Smooth muscle cell of the brain vasculature (primary cell): ENCODE results near the gene DENND1B.
"Not testable (repeated sequence)": the region's sequence is repeated elsewhere in the genome, so short reads cannot be mapped to it uniquely, and the experiment has no call there.

ENCODE experiments used
- DNase-seq: peaks from one replicate; pipeline ENCODE4 v3.0.0-alpha.2; 2012; ENCODE audit warnings: low read depth, low spot score

DENND1B gene

GRCh38 chr1:197559655-197560054, 215.6 kb downstream of the DENND1B start:
- no peak for DNase-seq

DNA sequence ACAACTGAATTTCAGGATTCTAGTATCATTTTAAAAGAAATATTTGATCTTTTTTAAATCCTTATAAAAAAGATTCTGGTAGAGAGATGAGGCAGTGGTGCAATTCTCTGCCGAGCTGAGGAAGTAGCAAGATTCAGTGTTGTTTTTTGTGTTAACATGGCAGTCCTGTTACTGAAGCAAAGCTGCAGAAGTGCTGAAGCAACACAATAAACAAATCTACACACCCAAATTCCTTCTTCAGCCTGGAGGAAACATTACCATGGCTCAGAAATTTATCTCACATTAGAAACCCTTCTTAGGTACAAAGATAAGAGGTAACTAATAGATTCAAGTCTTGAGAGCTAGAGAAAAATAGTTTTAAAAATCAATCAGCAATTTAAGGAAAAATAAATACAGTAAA, 216.0 kb downstream of the DENND1B start:
- DNase-seq, result no peak

DNA sequence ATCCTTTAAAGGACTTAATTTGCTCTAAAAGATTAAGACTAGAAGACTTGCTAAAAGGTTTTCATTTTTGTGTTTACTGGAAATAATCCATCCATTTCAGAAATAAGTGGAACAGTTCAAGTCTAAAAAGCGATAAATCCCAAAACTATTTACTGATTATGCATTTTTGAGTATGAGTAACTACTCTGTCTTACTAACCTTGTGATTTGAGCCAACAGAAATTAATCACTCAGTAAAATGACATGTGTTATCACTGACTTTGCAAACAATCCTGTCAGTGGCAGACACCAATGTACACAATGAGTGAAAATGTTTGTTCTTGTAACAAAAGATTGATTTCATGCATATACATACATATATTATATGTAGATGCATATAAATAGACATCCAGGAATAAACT, 218.0 kb downstream of the DENND1B start:
- no peak for DNase-seq

- no peak for DNase-seq
Observed at GRCh38 chr1:197553281-197553680, 222.0 kb downstream of the DENND1B start.

- no peak for DNase-seq
Observed at GRCh38 chr1:197546989-197547388, 228.3 kb downstream of the DENND1B start.

GRCh38 chr1:197544553-197544952, 230.7 kb downstream of the DENND1B start:
- DNase-seq, result no peak

- no peak for DNase-seq
Observed at GRCh38 chr1:197544130-197544529, 231.2 kb downstream of the DENND1B start.

DNA sequence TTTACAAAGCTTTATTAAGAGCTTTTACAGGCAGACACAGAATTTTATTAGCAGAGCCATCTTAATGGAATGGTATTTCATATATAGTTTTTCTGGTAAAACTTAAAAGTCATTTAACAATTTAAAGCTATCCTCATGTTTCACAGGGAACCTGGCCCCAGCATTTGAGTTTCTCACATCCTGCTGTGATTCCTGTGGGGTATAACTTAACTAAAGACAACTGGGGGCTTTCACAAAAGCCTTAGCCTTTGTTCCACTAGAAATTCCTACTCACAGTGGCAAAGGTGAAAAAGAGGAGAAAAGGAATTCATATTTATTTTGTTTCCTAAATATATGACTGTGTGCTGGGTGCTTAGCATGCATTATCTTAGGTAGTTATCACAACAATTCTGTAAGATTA, 233.9 kb downstream of the DENND1B start:
- no peak for DNase-seq

DNA sequence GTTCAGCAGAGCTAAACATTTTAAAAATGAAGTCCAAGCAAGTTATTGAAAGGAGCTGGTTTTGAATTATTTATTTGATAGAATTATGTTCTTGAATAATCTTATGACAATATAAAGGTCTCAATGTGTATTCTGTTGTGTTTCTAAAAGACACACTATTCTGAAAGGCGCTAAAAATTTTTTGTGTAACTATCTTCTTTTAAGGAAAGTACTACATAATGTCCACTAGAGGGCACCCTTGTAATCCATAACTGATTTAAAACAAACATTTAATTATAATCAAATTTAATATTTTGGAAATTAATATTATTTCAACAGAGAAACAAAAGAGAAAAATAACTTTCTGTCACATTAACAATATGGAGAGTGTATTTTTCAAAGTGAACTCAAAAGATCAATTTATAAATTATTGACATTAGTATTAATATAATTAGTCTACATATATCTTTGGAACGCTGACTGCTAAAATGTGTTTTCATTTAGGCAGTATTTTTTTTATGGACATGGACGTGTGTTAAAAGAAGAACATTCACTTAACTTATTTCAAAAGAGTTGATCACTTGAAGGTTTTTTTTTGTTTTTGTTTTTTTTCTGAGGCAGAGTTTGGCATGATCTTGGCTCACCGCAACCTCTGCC, 248.4 kb downstream of the DENND1B start:
- no peak for DNase-seq

GRCh38 chr1:197521118-197521739, 254.1 kb downstream of the DENND1B start:
- no peak for DNase-seq

- no peak for DNase-seq
Observed at GRCh38 chr1:197519741-197520334, 255.4 kb downstream of the DENND1B start.

DNA sequence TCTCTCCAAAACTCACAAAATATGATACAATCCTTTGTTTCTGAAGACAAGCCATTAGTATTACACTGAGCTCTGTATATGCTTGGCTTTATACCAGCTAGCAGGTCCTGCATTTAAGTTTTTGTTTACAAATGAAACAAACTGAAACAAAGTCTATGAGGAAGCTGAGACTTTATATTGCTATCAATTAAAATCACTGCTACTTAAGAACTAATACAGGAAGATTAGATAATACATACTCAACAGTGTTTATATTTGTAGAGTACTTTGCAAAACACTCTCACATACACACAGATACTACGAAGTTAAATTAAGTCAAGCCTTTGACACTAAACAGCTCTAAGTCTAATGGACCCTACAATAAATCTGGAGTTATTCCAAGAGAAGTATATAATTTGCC, 259.9 kb downstream of the DENND1B start:
- DNase-seq, result no peak

- no peak for DNase-seq
Observed at GRCh38 chr1:197510691-197511378, 264.4 kb downstream of the DENND1B start.

GRCh38 chr1:197496722-197497121, 278.6 kb downstream of the DENND1B start:
- no peak for DNase-seq

DNA sequence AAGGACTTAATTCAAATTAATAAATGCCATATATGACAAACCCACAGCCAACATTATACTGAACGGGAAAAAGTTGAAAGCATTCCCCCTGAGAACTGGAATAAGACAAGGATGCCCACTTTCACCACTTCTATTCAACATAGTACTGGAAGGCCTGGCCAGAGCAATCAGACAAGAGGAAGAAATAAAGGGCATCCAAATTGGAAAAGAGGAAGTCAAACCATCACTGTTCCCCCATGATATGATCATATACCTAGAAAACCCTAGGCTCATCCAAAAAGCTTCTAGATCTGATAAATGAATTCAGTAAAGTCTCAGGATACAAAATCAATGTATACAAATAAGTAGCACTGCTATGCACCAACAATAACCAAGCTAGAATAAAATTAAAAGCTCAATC, 283.8 kb downstream of the DENND1B start:
- DNase-seq, result not testable (repeated sequence)

DNA sequence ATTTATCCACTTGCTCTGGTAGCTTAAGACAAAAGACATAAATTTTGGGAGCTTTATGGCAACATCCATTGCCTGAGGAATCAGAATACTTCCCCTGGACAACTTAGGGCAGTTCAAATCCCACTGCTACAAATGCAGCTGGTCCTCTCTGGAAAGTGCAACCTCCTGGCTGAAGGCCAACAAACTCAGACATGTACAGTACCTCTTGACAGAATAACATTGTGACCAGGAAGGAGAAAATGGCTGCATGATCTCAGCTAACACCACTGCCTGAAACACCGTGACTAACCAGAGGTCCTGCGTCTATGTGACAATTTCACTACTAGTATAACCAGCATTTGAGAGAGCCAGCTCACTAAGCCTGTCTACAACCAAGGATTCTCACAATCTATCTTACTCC, 288.3 kb downstream of the DENND1B start:
- DNase-seq, result no peak

DNA sequence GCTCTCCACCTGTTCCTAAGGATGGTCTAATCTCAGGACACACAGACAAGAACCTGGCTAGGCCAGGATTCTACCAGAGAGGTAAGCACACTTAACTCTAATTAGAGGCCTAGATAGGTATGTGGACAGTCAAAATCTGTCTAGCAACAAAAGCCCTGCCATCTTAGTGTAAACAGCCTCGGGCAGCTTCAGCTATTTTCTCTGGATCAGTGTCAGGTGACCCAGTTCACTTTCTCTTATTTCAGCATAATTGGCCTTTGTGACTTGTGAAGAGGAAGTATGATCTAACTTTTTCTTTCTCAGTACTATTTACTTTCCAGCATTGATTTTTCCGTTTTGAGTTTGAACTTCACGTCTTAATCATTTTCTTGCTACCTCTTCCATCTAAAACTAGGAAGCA, 289.5 kb downstream of the DENND1B start:
- DNase-seq, result no peak

DNA sequence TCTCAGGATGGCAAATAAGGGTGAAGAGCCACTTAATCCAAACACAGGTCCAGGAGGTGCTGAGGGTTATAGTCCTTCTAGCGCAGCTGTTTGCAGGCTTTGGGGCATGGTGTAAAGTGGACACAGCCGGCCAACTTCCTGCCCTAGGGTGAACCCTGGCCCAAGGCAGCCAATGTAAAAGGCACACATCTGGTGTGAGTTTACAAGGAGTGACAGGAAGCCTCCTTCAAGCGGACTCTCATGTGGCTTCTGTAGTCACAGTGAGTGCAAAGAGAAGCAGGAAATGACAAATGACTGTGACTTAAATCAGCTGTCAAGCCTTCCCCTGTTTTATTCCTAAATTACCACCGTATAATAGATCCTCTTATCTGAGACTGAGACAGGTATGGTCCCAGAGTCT, 294.2 kb downstream of the DENND1B start:
- no peak for DNase-seq

DNA sequence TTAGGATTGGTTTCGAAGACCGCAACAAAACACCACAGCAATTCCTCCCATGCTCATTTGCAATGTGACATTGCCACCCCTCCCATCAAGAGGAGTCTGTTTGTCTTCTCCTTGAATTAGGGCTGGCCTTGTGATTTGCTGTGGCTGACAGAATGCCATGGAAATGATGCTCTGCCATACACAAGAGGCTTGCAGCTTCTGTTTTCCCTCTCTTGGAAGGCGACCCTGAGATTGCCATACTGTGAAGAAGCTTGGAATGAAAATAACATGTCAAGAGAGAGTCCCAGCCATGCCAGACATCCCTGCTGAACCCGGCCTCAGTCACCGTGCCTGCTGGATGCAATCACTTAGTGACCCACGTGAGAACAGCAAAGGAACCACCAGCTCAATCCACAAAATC, 294.8 kb downstream of the DENND1B start:
- no peak for DNase-seq

DNA sequence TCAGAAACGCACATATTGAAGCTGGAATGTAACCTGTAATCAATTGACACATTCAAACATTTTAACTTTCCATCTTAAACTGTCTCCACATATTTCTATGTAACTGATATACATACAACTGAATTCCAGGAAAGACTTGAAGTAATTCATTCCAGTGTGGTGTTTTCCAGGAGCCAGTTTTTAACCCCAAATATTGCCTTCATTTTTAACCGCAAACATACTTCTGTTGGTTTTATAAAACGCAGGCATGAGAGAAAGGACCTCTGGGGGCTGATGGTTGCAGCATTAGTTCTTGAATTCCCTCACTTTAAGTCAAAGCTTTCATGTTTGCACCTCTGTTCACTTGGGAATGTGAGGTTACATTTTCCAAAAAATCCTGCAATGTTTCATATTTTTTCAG, 303.1 kb downstream of the DENND1B start:
- no peak for DNase-seq

DNA sequence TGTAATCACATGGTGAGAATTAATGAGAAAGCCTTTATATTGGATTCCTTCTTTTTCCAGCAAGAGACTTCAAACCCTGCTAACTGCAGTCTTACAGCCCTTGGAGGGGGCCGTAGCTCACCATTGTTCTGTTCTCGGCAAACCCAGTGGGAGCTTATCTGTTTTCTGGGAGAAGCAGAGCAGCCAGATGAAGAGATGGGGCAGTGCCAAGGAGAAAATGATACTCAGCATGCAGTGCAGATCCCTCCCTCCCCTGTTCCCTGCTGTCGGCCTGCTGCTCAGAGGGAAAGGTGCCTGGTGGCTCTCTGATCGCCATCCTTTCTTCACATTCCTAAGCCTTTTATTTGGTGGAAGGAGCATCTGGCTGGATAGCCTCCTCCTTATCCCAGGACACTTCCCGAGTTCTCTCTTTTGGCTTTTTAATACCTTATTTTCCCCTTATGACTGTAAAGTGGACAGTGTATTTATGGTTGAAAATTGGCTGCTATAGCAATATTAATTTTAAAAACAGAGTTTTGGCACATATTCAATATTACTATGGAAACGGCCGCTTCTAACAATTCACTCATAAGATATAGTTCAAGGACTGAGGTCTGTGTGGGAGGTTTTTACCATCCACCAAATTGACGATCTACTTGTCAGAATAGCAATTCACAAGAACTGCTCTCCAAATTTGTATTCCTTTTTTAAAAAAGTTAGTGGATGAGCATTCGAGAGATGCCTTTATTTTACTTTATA, 303.9 kb downstream of the DENND1B start:
- no peak for DNase-seq

- no peak for DNase-seq
Observed at GRCh38 chr1:197470330-197470729, 304.9 kb downstream of the DENND1B start.
